Lower leg skin (tissue), 3 donors: Measurements from ENCODE around the gene ZFHX3.

Experiments
- POLR2A ChIP-seq, 2 donors: fragments of 450-650 bp; IDR thresholded peaks; one replicate each; pipeline ENCODE4 v1.6.1; 2016 to 2017; ENCODE audit warnings: antibody characterized with exemption in 2 of 2, mild to moderate bottlenecking in 1 of 2, moderate library complexity in 1 of 2
- TF ChIP-seq, protein P1 (sequence below), 3 donors: fragments of 450-650 bp; IDR thresholded peaks; one replicate each; pipeline ENCODE4 v1.5.1; 2016; ENCODE audit warnings: antibody characterized with exemption in 3 of 3, mild to moderate bottlenecking in 3 of 3, moderate library complexity in 2 of 3

DNA sequence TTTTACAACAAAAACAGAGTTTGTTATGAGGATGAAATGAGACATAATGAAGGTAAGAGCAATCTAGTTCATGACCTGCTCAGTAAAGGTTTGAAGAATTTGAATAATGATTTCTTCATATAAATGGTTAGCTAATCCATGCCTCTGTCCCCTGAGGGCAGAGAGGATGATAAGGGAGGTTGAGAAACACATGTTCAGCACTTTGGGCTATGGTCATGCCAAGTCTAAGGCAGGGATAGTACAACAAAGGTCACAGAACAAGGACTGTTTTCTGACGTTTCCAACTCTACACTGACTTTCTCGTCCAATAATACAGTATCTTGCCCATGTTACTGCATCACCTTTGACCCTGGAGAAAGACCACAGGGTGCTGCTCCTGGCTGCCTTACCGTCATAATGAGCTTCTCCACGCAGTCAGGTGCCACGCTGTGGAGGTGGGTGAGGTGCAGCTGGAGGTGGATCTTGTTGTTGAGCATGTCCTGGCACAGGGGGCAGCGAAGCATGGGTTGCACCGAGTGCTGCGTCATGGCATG is 236.7 kb downstream of the ZFHX3 start:
- TF ChIP-seq, protein P1, sequence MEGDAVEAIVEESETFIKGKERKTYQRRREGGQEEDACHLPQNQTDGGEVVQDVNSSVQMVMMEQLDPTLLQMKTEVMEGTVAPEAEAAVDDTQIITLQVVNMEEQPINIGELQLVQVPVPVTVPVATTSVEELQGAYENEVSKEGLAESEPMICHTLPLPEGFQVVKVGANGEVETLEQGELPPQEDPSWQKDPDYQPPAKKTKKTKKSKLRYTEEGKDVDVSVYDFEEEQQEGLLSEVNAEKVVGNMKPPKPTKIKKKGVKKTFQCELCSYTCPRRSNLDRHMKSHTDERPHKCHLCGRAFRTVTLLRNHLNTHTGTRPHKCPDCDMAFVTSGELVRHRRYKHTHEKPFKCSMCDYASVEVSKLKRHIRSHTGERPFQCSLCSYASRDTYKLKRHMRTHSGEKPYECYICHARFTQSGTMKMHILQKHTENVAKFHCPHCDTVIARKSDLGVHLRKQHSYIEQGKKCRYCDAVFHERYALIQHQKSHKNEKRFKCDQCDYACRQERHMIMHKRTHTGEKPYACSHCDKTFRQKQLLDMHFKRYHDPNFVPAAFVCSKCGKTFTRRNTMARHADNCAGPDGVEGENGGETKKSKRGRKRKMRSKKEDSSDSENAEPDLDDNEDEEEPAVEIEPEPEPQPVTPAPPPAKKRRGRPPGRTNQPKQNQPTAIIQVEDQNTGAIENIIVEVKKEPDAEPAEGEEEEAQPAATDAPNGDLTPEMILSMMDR (IDR thresholded peaks at IDR 0.05): no peak
- no peak for TF ChIP-seq POLR2A (IDR thresholded peaks at IDR 0.05)
